TTC549 (cell line): ENCODE results near the gene ZNF423.

ENCODE experiments used
- FAIRE-seq: peaks from 2 replicates; lab custom pipeline; 2012; peaks lifted over from hg19 to GRCh38; lab: Jason Lieb, UNC

ZNF423 gene

DNA sequence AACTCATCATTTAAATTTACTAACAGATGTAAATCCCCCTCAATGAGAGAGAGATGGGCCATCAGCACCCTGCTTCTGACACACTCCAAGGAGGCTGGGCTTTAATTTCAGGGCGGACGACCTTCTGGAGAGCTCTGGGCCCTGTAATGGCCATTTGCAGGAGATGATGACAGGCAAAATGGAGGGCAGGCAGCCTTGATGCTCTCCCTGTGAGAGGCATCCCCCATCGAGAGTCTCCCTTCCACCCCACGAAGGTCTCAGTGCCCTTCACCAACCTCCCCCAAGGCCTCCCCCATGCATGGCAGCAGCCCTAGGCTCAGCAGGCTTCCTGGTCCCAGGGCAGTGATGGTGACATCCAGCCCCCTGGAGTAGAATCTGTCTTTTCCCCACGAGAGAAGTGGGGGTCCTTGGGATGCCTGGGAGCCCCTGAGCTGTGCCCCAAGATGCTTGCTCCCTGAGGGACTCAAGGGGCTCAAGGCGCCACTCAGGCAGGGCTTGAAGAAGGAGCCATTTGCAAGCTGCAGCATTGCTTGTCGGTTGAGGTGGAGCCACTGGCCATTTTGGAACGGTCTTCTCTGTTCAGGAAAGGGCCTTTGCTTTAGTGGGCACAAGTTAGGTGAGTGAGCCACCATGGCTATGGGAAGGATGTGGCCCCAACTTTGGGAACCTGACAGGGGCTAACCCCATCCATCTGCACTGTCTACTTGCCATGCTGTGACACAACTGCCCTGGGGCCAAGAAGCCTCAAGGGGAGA, 399.7 kb downstream of the ZNF423 start:
- FAIRE-seq, result no peak

GRCh38 chr16:49455181-49455990, 400.5 kb downstream of the ZNF423 start:
- FAIRE-seq, result no peak

GRCh38 chr16:49454426-49455180, 401.3 kb downstream of the ZNF423 start:
- FAIRE-seq, result no peak

- FAIRE-seq, result no peak
Observed at GRCh38 chr16:49453983-49454382, 401.9 kb downstream of the ZNF423 start.

DNA sequence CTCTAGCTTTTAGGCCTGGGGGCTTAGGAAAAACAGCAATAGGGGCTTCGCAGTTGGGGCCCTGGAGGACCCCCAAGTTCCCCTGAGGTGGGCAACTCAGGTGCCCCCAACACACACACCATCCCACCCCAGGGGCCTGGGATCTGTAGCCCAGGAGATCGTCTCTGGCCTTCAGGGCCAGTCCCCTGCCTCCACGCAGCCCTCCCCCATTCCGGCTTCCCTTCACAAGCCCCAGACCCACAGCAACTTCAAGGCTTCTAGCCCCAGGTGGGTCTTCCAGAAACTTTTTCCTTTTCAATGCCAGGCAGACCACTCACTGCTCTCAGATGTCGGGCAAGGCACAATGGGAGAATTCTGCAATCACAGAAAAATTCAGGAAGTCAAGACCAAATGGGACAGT, 402.9 kb downstream of the ZNF423 start:
- no peak for FAIRE-seq

DNA sequence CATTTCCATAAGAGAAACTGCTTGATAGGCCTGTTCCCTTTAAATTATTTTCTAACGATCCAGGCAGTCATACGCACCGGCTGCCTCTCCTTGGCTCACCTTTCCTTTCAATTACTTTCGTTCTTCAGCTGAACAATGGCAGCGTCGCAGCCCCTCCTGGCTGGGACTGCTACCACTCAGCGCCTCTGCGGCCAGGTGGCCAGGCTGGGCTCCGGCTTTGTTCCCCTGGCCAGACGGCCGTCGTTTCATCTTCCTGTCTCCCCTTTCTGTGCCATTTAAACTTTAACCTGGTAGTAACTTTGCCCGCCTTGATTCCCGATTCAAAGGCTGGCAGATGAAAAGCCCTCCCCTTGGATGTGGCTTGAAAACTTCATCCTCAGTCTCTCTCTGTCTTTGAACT, 403.3 kb downstream of the ZNF423 start:
- no peak for FAIRE-seq

GRCh38 chr16:49452108-49452507, 403.8 kb downstream of the ZNF423 start:
- FAIRE-seq, result no peak

DNA sequence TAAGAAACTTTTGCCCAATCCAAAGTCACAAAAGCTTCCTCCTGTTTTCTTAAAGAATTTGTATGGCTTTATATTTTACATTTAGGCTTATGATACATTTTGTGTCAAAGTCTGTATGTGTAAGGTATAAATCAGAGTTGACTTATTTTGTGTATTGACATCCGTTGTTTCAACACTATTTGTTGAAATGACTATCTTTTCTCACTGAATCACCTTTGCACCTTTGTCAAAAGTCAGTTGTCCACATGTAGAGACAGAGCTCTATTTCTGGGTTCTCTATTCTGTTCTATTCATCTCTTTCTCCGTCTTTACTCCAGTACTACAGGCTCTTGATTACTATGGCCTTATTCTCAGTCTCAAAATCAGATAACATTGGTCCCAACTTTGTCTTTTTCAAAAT, 409.1 kb downstream of the ZNF423 start:
- FAIRE-seq, result no peak

DNA sequence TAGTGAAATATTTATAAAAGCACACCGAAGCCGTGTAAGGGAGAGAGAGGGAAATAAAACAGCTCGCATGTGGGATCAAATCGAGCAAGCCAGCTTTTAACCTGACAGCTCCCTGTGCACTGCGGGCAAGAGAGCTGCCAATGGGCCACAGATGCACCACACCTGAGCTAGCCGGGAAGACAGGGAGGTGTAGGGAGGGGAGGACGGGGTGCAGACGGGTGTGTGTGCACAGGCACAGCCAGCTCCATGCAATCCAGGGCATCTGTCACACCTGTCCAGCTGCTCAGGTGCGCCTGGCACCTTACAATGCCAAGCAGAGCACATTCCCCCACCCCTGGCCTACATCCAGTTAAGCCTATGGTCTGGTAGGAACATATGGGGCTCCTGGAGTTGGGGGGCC, 412.3 kb downstream of the ZNF423 start:
- no peak for FAIRE-seq

- FAIRE-seq, result no peak
Observed at GRCh38 chr16:49442805-49443204, 413.1 kb downstream of the ZNF423 start.

DNA sequence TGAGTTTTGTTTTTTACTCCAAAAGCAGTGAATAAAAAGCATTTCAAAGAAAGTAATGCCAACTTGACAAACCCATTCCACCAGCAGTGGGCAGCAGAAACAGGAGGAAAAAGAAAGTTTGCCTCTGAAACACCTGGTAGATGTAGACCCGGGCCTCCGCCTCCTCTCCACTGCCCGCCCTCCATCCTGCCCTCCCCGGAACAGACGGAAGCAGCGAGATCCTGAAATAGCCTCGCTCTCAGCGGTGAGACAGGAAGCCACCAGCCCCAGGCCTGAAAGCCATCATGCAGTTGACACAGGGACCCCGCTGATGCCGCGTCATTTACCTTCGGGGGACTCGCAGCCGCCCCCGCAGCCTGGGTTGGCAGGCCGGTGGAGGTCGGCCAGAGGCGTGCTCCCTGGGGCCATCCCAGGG, 414.5 kb downstream of the ZNF423 start:
- FAIRE-seq, result no peak

GRCh38 chr16:49440156-49441065, 415.5 kb downstream of the ZNF423 start:
- FAIRE-seq, result no peak

GRCh38 chr16:49439676-49440075, 416.2 kb downstream of the ZNF423 start:
- no peak for FAIRE-seq

GRCh38 chr16:49439050-49439449, 416.9 kb downstream of the ZNF423 start:
- no peak for FAIRE-seq
